HAP-1 (cell line): ENCODE results near the gene IQCH.
"Not testable (repeated sequence)": the region's sequence is repeated elsewhere in the genome, so short reads cannot be mapped to it uniquely, and the experiment has no call there.

Experiments used
- DNase-seq, 2 experiments: peaks; one replicate each; pipeline ENCODE4 v3.0.0-alpha.2; 2016 to 2020; ENCODE audit warnings: low spot score in 2 of 2
- H3K27me3 ChIP-seq: fragments of 250-450 bp; sonication (Bioruptor Pico); 2 replicates; pipeline ENCODE4 v1.5.1; 2020; ENCODE audit warnings: low read depth, mild to moderate bottlenecking, moderate library complexity
- H3K36me3 ChIP-seq: fragments of 250-450 bp; sonication (Bioruptor Pico); replicated peaks from 2 replicates; pipeline ENCODE4 v1.5.1; 2020; ENCODE audit warnings: mild to moderate bottlenecking
- H3K4me1 ChIP-seq: fragments of 250-450 bp; sonication (Bioruptor Pico); 2 replicates; pipeline ENCODE4 v1.5.1; 2020; ENCODE audit warnings: mild to moderate bottlenecking
- H3K4me3 ChIP-seq: fragments of 250-450 bp; sonication (Bioruptor Pico); 2 replicates; pipeline ENCODE4 v1.5.1; 2020; ENCODE audit warnings: mild to moderate bottlenecking, moderate library complexity
- H3K9me3 ChIP-seq: fragments of 250-450 bp; sonication (Bioruptor Pico); 2 replicates; pipeline ENCODE4 v1.5.1; 2020; ENCODE audit warnings: mild to moderate bottlenecking, moderate library complexity
- in situ Hi-C: fragments of 300-500 bp; cut with MboI; formaldehyde crosslinking; loops from 3 replicates; pipeline ENCODE4 v1.14.3; 2020; ENCODE audit warnings: low sequenced_read_pairs, inconsistent platforms, mixed read lengths

Gene IQCH

GRCh38 chr15:67363712-67364111, 109.1 kb downstream of the IQCH start:
- in situ Hi-C loops, H3K27me3 ChIP-seq: not testable (repeated sequence)

GRCh38 chr15:67365994-67366393, 111.4 kb downstream of the IQCH start:
- Histone ChIP-seq H3K27me3 (no peaks in the 10 kb centered on the region), H3K36me3 (no peaks in the 10 kb centered on the region), H3K9me3 (no peaks in the 10 kb centered on the region), H3K4me3 (no peak overlapping the region), H3K4me1 (peaks cover 5% of the 10 kb centered on the region)
- in situ Hi-C loops, result no loop called here
- no peak for DNase-seq

More at GRCh38 chr15:67363712-67364111, 109.1 kb downstream of the IQCH start:
- DNase-seq, H3K4me3 ChIP-seq, H3K36me3 ChIP-seq, H3K9me3 ChIP-seq: not testable (repeated sequence)
- H3K4me1 ChIP-seq, result peaks cover 14% of the 10 kb centered on the region

- no peaks in the 10 kb centered on the region for H3K27me3 ChIP-seq
- in situ Hi-C loops, result no loop called here
Measured at GRCh38 chr15:67366904-67367303, 112.3 kb downstream of the IQCH start.

DNA sequence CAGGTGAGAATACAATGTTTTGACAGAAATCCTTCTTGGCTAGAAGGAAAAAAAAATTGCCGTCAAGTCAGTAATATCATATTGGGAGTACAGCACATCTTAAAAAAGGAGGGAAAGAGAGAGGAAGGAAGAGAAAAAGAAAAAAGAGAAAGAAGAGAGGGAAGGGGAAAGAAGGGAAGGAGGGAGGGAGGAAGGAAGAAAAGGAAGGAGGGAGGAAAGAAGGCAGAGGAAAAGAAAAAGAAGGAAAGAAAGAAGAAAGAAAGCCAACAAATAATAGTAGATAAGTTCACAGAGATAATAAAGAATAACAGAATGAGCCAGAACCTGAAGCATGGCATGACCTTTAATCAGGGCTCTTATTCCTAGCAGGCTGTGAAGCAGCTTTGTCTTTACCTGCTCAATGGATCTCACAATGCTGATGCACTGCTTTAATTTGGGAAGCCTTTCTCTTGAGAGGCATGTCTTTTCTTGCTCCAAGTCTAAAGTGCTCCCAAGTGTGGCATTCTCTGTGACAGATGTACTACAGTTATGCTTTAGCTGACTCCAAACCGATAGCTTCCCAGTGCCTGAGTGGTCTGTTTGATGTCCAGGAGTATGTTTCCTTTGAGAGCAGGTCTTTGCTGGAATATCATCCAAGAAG, 114.9 kb downstream of the IQCH start:
- Histone ChIP-seq H3K36me3 (no peaks in the 10 kb centered on the region), H3K4me1 (0 out of 2 replicates have a peak, but pooled peaks cover 3% of the 10 kb centered on the region), H3K9me3 (no peaks in the 10 kb centered on the region), H3K27me3 (no peaks in the 10 kb centered on the region), H3K4me3 (no peak overlapping the region)
- in situ Hi-C loops, result no loop called here
- no peak for DNase-seq

More at GRCh38 chr15:67366904-67367303, 112.3 kb downstream of the IQCH start:
- Histone ChIP-seq H3K4me1 (no peaks in the 10 kb centered on the region), H3K9me3 (no peaks in the 10 kb centered on the region), H3K36me3 (no peaks in the 10 kb centered on the region), H3K4me3 (no peak overlapping the region)
- DNase-seq, result no peak

- no peak for DNase-seq
- Histone ChIP-seq H3K4me3 (no peak overlapping the region), H3K4me1 (0 out of 2 replicates have a peak, but pooled peaks cover 3% of the 10 kb centered on the region), H3K36me3 (no peaks in the 10 kb centered on the region), H3K9me3 (no peaks in the 10 kb centered on the region), H3K27me3 (no peaks in the 10 kb centered on the region)
- in situ Hi-C loops, result no loop called here
Measured at GRCh38 chr15:67370206-67370954, 115.8 kb downstream of the IQCH start.

DNA sequence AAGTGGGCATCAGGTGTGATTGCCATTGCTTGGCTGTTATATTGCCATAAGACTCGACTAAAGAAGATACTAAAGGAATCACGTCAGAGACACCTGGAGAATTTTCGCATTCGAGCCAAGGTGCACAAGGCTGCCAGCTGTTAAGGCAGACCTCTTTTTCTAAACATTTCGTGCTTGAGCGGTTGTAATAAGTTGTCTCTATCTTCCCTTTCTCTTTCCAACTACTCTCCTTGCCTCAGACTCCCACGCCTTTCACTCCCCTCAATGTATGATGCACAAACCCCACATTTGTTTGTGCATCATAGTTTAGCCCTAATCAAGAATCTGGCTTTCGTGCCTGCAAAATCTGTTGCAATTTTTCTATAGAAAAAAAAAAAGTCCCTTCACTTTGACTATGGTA, 118.0 kb downstream of the IQCH start:
- H3K36me3 ChIP-seq, result no peaks in the 10 kb centered on the region
- in situ Hi-C loops, result no loop called here
- DNase-seq, result no peak
- no peak overlapping the region for H3K4me3 ChIP-seq
- no peaks in the 10 kb centered on the region for H3K27me3 ChIP-seq
- H3K4me1 ChIP-seq, result 0 out of 2 replicates have a peak, but pooled peaks cover 3% of the 10 kb centered on the region
- no peaks in the 10 kb centered on the region for H3K9me3 ChIP-seq

- Histone ChIP-seq H3K27me3 (no peaks in the 10 kb centered on the region), H3K4me3 (no peak overlapping the region), H3K9me3 (no peaks in the 10 kb centered on the region), H3K4me1 (0 out of 2 replicates have a peak, but pooled peaks cover 3% of the 10 kb centered on the region), H3K36me3 (no peaks in the 10 kb centered on the region)
- in situ Hi-C loops, result no loop called here
- no peak for DNase-seq
Measured at GRCh38 chr15:67372986-67373675, 118.5 kb downstream of the IQCH start.

GRCh38 chr15:67373971-67374370, 119.4 kb downstream of the IQCH start:
- Histone ChIP-seq H3K4me1 (0 out of 2 replicates have a peak, but pooled peaks cover 3% of the 10 kb centered on the region), H3K36me3 (no peaks in the 10 kb centered on the region), H3K4me3 (no peak overlapping the region), H3K27me3 (no peaks in the 10 kb centered on the region), H3K9me3 (no peaks in the 10 kb centered on the region)
- peak in 1 of 2 experiments; percentile 39 for DNase-seq
- in situ Hi-C loops, result no loop called here

DNA sequence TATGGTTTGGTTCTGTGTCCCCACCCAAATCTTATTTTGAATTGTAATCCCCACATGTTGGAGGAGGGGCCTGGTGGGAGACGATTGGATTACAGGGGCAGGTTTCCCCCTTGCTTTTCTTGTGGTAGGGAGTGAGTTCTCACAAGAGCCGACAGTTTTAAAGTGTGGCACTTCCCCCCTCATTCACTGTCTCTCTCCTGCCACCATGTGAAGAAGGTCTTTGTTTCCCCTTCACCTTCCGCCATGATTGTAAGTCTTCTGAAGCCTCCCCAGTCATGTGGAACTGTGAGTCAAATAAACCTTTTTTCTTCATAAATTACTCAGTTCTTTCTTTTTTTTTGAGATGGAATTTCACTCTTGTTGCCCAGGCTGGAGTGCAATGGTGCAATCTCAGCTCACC, 124.9 kb downstream of the IQCH start:
- H3K27me3 ChIP-seq, result peaks cover 2% of the 10 kb centered on the region; the same call in 1 of the 2 replicates
- no peaks in the 10 kb centered on the region for H3K4me1 ChIP-seq
- no peak for DNase-seq
- H3K36me3 ChIP-seq, result no peaks in the 10 kb centered on the region
- H3K9me3 ChIP-seq, result no peaks in the 10 kb centered on the region
- in situ Hi-C loops, result no loop called here
- no peak overlapping the region for H3K4me3 ChIP-seq

DNA sequence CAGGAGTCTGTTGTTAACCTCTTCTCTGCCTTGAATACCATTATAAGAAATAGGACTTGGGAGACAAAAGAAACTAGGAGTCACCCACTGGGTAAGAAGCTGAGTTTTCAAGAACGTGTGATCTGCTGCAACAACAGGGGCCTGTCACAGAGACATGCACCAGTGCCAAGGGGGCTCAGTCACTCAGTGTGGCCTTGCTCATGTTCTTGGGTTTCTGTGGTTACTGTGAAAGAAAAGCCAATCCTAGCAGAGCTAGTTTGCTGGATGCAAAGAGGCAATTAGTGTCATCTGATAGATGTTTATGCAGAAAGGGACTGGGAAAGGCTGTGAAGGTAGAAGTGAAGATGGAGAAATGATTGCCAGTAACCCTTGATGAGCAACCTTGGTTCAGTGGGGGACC, 126.3 kb downstream of the IQCH start:
- Histone ChIP-seq H3K27me3 (peaks cover 3% of the 10 kb centered on the region), H3K9me3 (no peaks in the 10 kb centered on the region), H3K4me1 (no peaks in the 10 kb centered on the region), H3K36me3 (no peaks in the 10 kb centered on the region), H3K4me3 (no peak overlapping the region)
- in situ Hi-C loops, result no loop called here
- no peak for DNase-seq

DNA sequence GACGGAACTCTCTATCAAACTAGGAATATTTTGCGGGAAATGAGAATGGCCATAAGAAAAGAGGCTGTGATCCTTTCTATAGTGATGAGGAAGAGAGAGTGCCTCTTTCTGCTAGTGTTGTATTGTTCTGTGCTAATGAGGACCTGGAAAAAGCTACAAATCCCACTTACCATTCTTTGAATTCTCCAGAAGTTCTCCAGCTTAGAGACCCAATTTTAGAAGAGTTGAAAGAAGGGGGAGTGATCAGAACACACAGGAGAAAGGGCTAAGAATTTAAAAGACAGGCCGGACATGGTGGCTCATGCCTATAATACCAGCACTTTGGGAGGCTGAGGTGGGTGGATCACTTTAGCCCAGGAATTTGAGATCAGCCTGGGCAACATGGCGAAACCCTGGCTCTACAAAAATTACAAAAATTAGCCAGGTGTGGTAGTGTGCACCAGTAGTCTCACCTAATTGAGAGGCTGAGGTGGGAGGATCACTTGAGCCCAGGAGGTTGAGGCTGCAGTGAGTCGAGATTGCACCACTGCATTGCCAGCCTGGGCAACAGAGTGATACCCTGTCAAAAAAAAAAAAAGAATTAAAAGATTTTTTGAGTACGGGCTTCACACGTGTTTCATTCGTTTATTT, 126.9 kb downstream of the IQCH start:
- H3K4me3 ChIP-seq, result no peak overlapping the region
- in situ Hi-C loops, result no loop called here
- H3K36me3 ChIP-seq, result no peaks in the 10 kb centered on the region
- H3K27me3 ChIP-seq, result peaks cover 3% of the 10 kb centered on the region
- no peaks in the 10 kb centered on the region for H3K4me1 ChIP-seq
- DNase-seq, result no peak
- no peaks in the 10 kb centered on the region for H3K9me3 ChIP-seq

DNA sequence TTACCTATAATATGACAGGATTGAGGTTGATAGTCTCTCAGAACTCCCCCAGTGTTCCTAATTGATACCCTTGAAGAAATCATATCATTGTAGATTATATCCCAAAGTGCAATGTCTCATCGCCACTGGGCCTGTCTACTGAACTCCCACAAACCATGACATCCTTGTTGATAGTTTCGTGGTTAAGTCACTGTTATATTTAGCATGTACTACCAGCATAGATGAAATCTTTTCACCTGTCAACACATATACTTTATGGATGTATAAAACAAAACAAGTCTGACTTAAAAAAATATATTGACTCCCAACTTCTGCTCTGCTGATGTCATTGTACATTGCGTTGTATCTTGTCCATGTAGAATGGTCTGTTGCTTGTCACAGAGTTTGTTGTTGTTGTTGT, 128.1 kb downstream of the IQCH start:
- Histone ChIP-seq H3K4me3 (no peak overlapping the region), H3K36me3 (no peaks in the 10 kb centered on the region), H3K4me1 (no peaks in the 10 kb centered on the region), H3K27me3 (peaks cover 3% of the 10 kb centered on the region), H3K9me3 (no peaks in the 10 kb centered on the region)
- no peak for DNase-seq
- in situ Hi-C loops, result no loop called here

GRCh38 chr15:67383899-67384298, 129.3 kb downstream of the IQCH start:
- in situ Hi-C loops, result no loop called here
- Histone ChIP-seq H3K4me1 (no peaks in the 10 kb centered on the region), H3K4me3 (no peak overlapping the region), H3K36me3 (no peaks in the 10 kb centered on the region), H3K27me3 (peaks cover 3% of the 10 kb centered on the region), H3K9me3 (no peaks in the 10 kb centered on the region)
- DNase-seq, result no peak
